Measurements from ENCODE around the gene INPP5A.
"Not testable (repeated sequence)": the region's sequence is repeated elsewhere in the genome, so short reads cannot be mapped to it uniquely, and the experiment has no call there.

INPP5A gene

DNA sequence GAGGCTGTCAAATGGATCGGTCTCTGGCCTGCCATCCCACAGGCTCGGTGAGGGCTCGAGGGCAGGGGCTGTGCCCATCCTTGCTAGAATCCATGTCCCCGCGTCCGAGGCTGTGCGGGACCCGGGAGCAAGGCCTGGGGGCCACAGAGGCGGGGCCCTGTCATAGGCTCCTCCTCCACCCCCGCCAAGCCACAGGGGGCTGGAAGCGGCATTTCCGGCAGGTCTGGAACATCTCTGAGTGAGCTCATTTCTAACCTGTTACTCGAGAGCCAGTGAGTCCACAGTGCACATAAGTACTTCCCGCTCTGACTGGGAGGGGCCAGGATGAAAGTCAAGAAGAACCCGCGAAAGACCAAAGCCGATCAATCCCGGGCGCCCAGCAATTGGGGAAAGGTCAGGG, 190.7 kb downstream of the INPP5A start:
- no peak for DNase-seq

DNA sequence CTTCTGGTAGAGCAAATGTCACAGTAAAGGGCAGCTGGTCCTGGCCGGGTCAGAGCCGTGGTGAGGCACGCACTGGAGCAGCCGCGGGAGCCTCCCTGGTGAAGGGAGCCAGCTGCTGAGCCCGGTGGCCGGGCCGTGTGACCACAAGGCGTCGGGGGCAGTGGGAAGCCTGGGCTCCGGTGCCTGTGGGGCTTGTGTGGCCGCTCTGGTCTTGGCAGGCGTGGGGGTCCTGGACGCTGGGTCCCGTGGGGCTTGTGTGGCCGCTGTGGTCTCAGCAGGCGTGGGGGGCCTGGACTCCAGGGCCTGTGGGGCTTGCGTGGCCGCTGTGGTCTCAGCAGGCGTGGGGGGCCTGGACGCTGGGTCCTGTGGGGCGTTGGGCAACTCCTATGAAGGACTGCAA, 191.2 kb downstream of the INPP5A start:
- no peak for DNase-seq

DNA sequence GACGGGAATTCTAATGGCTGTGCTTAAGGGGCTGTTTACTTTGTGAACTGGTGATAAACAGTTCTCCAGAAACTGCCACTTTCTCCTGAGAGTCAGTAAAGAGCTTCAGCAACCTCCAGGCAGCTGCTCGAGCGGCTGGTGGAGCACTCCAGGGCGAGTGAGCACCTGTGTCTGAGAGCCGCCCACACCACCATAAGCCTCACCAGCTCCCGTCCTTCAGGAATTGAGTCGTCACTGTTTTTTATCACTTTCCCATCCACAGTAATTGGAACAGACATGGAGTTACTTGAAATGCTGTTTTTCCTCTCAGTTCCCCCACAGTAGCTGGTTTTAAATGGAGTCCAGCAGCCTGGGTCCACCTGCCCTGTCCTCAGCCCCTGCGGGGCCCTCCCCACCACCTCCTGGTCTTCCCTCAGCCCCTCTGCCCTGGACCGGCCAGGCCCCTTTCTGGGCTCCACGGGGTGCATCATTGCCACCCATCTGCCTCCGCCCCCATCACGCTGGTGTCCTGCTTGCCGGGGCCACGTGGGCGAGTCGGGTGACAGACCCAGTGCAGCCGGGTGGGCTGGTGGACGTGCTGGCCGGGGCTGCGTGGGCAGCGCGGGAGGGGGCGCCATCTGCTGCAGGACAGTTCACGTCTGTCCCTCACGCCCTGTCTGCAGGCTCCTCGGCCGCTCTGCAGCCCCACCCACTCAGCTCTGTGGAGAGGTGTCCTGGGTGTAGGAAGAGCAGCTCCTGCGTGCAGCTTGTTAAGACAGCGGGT, 192.4 kb downstream of the INPP5A start:
- no peak for DNase-seq

DNA sequence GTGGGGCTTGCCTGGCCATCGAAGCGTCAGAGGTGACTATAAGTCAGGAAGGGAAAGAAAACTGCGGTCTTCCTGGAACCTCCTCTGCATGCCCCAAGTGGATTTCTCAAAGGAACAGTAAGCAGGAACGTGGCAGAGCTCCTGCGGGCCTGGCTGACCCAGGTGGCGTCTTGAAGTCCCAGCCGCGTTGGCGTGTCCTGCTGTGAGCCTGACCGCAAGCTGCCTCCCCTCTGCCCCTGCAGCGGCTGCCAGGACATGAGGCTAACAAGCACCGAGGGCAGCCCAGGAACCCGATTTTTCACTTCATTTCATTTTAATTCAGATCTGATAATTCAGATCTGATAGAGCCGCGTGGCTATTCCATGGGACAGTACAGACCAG, 193.0 kb downstream of the INPP5A start:
- DNase-seq, result no peak

DNA sequence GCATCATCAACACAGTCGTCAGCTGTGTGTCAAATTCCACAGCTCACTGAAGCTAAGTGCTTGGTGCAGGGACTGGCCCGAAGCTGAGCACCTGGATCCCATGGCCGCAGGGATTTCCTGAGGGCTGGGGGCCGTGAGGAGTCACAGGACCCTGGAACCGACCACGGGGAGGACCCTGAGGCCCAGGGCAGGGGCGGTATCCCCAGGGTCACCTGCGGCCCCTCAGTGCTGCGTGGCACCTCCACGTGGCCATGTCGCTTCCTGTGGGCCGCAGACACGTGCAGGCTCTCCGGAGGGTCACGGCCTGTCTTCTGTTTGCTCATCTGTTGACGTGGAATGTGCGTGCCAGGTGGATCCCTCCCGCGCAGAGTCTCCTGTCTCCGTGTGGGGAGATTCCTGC, 194.9 kb downstream of the INPP5A start:
- no peak for DNase-seq

DNA sequence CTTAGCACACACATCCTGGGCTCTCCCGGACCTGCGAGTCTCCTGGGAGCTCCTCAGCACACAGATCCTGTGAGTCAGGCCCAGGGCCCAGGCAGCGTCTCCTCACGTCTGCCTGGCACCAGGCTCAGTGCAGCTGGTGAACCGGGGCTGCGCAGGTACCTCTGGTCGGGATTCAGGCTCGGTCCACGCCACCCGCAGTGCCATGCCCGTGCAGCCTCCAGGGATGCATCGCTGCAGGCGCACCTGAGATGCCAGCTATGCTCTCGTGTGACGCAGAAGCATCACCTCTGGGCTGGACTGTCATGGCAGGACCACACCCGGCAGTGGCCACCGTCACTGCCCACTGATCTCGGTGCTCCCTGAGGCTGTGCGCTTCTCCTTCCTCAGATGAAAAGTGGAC, 196.3 kb downstream of the INPP5A start:
- no peak for DNase-seq

DNA sequence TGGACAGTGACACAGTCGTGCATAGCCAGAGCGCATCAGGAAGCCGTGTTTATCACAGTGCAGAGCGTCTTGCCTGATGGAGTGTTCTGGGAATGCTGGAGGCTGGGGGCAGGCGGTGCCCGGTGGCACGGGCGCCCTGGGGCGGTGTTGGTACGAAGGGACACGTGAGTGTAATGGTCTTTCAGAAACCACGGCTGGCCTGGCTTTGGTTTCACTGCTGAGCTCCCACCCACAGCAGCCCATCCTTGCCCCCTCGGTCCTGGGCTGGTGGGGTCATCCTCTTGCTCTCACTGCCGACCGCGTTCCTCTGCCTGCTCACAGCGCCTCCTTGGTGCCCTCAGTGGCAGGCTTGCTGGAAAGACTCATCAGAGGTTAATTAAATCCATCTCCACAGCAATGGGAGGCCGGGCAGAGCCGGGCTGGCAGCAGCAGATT, 197.8 kb downstream of the INPP5A start:
- DNase-seq, result no peak

DNA sequence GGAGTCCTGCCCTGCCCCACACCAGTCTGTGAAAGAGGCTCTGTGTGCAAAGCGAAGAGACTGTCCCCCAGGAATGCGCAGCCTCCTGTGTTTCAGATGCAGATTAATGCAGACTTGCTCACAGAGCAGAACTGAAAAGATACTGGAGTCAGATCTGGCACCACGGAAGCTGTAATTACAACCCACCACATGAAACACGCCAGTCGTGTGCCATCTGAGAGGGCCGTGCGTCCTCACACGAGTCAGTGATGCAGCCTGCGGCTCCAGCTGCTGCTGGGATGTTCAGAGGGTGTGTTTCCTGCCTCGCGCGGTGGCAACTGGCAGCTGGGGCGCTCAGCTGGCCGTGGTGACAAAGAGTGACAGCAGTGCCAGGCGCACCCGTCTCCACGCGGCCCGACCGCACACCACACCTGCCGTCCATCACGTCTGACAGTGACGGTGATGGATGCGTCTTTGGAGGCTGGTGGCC, 198.4 kb downstream of the INPP5A start:
- no peak for DNase-seq

DNA sequence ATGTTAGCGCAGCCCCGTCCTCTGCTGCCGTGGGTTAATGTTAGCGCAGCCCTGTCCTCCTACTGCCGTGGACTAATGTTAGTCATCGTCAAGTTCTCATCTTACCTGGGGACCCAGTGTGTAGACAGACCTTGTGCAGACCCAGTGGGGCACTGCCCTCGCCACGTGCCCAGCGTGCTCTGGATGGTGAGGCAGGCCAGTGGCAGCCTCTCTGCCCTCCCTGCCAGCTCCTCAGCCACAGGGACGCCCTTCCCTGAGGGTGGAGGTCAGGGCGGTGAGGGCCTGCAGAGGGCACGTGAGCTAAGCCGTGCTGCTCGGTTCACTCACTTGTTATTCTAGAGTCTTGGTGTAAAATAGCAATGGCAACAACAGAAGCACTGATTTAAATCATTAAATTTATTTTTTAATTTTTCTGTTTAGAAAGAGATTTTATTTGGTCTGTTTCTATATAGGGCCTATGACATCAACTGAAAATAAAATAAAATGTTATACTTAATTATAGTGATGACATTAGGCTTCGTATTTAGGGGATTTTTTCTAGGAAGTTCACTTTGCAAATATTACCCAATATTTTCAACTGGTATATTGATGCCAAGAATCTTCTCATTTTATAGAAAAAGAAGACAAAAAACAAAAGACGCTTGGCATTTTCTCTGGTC, 199.9 kb downstream of the INPP5A start:
- no peak for DNase-seq

DNA sequence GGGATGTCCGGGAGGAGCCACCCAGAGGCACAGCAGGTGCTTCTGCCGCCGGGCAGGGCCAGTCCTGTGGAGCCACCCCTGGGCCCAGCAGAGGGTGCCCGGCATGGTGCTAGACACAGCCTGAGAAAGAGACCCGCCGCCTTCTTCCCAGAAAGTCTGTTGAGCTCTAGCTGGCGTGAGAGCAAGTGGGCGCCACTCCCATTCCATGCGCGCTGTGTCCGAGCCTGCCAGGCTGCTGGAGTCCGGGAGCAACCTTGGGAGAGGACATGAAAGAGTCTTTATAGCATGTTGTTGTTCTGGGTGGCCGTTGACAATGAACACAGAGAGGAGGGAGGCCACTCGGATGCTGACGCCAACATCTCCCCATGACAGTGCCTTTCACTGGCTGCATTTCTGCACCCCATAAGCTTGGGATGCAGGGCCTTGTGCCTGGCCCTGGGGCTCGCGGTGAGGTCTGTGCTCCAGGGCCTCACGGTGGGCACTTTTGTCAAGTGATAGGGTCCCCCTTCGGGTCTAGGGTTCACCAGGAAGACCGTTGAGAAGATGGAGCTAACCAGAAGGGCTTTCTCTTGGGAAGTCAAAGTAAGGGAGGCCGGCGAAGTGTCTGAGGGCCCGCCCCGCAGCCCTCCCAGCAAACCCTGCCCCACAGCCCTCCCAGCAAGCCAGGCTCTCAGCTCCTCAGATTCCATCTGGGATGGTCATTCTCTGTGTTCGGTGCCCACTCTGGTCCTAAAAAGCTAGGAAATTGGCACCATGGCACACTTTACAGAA, 201.1 kb downstream of the INPP5A start:
- DNase-seq, result no peak

DNA sequence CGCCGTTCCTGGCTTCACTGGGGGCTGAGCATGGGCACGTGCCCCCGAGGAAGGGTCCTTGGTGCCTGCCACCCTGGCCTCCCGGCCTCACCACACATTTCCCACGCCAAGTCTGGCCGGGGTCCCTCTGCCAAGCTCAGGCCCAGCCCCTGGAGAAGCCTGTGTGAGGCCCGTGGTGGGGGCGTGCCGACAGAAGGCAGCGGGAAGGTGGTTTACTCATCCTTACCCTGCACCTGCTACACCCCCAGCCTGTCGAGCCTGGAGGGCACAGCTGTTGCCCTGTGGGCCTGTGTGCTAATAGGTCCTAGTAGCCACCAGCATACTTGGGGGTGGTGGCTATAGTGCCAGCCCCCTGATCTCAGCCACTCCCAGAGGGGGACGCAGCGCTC, 201.6 kb downstream of the INPP5A start:
- no peak for DNase-seq

DNA sequence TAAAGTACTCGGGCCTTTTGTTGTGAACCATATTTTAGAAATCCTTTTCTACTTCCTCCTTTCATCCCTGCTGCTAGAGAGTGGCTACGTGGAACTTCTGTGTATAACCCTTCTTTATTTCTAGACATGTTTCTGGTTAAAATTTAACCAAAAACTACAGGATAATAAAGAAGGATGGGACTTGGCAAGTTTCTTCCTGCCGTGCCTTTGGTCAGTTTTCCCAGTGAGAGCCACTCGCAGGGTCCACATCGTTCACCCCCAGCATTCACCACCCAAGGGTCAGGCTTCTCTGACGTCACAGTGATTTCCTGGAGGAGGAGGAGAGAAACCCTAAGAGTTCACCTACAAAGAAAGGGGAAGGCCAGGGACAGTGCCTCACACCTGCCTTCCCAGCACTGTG, 203.0 kb downstream of the INPP5A start:
- DNase-seq, result no peak

DNA sequence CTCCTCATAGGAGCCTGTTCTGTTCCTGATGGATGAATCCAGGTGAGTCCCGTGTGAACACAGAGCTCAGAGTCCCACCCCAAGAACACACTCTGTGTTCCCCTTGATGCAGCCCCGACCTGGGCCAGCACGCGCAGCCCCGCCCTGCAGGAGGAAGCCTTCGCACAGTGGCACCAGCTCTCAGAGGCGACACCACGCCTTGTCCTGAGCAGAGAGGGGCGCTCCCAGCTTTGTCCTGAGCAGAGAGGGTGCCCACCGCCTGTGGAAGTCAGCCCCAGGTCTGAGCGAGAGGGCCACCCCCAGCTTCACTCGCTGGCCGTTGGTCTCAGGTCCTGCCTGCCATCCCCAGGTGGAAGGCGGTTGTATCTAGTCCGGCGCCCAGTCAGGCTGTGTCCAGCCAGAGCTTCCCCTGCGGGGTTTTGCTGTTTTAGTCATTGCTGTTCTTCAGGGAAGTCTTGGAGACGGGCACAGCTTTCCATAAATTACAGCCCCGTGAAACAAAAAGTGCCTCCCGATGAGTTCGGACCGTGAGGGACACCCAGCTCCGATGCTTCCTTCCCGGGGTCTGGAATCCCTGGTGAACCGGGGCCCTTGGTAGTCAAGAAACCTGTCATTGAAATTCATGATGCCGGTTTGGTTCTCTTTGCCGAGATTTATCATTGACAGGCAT, 204.7 kb downstream of the INPP5A start:
- no peak for DNase-seq

DNA sequence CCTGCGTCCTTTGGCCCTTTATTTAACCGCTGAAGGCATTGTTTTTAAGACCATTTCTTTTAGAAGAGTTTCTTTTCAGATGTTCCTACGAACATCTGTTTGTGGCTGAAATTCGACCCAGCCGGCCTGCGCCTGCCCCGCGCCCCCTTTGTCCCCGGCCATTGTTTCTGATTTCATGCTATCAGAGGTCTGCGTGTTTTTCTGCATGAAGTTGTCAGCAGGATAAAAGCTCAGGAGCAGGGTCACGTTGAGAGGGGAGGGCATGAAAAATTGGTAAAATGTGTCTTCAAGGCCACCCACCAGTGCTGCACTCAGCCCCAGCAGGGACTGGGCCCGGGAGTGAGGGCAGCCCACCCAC, 205.2 kb downstream of the INPP5A start:
- no peak for DNase-seq

DNA sequence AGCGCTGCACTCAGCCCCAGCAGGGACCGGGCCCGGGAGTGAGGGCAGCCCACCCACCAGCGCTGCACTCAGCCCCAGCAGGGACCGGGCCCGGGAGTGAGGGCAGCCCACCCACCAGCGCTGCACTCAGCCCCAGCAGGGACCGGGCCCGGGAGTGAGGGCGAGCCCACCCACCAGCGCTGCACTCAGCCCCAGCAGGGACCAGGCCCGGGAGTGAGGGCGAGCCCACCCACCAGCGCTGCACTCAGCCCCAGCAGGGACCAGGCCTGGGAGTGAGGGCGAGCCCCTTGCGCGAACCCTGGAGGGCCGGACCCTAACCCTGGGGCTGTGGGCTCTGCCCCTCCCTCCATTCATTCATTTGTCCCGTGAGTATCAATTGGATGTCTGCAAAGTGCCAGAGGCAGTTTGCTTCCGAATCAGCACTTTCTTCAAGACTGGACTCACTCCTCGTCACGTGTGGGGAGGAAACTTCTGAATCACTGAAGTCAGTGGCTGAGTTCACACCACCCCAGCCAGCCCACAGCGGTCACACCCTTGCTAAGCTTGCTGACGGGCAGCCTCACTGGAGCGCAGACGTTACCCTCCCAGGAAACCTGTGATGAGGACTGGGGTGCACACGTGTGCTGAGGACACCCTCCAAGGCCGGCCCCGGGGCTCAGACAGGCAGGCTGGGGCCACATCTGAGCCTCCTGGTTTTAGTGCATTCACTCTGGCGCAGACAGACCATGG, 205.8 kb downstream of the INPP5A start:
- DNase-seq, result not testable (repeated sequence)

DNA sequence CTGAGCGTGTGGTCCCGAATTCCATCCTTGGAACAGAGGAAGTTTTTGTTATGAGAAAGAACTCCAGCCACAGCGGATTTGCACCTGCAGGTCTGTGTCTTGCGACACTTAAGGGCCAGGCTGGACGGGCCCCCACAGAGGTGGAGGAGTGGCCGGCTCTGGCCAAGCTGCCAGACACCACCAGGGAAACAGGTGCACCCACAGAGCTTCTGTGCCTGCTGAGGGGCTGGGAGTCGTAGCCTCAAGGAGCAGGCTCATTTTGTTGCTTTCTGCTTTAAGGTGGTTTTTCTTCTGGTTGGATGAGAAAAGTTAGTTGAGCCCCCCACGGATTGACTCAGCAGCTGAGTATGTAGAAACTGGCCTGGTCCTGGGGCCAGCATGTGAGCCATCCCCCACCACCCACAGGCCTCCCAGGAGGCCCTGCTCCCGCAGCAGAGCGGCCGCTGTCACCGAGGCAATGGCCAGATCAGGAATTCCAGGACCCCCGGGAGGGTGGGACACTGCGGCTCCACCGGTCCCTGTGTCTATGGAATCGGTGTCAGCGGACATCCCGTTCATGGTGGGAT, 206.4 kb downstream of the INPP5A start:
- no peak for DNase-seq

DNA sequence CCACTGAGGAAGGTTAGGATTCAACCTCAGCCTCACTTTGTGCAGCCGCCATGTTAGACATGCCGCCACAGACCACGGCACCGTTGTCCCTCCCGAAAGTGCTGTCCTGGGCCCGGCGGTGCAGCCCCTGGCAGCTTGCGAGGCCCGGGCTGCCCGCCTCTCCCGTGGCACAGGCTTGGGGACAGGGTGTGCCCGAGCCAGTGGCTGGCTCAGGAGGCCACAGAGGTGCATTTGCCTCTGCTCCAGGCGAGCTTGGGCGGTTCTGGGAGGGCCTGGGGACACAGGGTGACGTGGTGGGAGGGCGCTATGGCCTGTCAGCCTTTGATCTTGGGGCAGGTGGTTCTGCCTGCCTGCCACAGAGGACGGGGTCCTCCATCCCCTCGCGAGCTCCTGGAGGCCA, 207.3 kb downstream of the INPP5A start:
- no peak for DNase-seq

DNA sequence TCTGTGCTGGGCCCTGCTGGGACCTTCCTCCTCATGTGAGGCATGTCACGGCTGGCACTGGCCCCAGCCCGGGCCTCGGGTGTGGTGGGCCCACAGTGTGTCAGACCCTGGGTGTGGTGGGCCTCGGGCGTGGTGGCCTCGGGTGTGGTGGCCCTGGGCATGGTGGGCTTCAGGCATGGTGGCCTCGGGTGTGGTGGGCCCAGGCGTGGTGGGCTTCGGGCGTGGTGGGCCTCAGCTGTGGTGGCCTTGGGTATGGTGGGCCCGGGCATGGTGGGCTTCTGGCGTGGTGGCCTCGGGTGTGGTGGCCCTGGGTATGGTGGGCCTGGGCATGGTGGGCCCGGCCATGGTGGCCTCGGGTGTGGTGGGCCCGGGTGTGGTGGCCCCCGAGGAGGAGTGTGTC, 207.9 kb downstream of the INPP5A start:
- no peak for DNase-seq

DNA sequence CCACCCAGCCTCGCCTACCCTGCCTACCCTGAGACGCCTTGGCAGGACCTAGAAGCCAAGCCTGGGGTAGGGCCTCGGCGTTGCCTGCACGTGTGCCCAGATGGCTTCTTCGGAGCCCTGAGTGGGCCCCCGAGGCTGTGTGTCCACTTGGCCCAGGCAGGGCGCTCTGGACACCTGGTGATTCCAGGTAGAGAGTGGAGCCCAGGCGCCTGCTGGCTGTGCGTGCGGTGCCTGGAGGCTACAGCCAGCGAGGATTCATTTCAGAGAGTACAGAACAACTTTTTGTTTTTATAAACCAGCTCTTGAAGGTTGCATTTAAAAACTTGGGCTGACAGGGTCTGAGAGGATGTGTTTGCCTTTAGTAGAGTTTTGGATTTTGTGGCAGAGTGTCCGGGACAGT, 208.4 kb downstream of the INPP5A start:
- no peak for DNase-seq

DNA sequence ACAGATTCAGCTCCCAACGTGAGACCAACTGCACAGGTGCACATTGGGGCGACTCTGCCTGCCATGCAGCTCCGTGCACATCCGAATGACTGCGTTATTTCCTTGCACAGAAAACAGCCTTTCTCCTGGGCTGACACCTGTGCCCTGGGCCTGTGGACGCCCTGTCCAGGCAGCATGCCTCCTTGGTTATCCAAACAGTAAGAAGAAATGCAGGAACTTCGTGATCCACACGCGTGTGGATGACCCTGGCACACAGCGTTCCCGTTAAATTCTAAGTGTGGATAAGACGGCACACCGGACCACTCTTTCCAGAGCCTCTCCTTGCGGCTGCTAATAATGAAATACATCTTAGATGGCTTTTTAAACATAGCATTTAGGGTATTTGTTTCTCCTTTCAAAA, 208.8 kb downstream of the INPP5A start:
- DNase-seq, result no peak

DNA sequence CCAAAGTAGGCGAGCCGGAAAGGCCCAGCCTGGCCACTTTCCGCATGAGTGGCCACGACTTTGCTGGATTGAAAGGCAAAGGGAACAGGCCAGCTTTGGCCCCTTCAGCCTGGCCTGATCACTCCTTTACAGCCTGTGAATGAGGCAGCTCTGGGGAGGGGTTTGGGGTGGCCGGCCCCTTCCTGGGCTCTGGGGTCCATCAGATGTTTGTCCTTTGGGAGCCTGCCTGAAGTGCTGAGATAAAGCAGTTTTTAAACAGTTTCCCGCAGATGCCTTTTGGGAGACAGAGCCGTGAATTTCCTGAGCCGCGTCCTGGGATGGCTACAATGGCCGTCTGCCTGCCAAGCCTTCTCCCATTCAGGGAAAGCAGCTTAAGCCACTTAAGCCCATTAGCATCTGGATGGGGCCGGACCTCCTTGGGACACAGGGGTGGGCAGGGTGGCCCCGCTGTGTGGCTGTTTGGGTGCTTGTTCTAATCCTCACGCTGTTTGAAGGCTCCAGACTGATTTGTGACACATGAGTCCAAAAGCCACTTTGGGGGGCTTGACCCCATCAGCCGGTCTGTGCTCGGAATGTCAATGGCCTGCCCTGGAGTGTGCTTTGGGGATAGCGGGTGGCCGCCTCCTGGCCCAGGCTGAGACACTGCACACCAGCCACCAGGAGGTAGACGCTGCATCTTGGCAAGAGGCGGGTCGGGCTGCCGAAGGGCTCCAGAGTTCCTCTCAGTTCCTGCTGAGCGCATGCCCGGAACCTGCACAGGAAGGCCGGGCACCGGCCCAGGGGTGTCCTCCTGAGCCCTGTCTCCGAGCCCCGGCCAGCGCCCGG, 209.4 kb downstream of the INPP5A start:
- no peak for DNase-seq
